IgD-negative memory B cell (primary cell): Measurements from ENCODE around the gene ELOVL6. TPM values are rescaled to one million over a fixed set of nuclear protein-coding genes. Genes with fewer than 3 reads are reported as not detected.

Experiments
- H3K27ac Mint-ChIP-seq, 3 donors: one replicate each; pipeline ENCODE4 v1.8.0; 2020 to 2022; ENCODE audit warnings: mild to moderate bottlenecking in 3 of 3, mixed read lengths in 3 of 3, moderate library complexity in 1 of 3
- H3K27me3 Mint-ChIP-seq: one replicate; pipeline ENCODE4 v1.8.0; 2021; ENCODE audit warnings: mixed read lengths
- H3K36me3 Mint-ChIP-seq: one replicate; pipeline ENCODE4 v1.8.0; 2020; ENCODE audit warnings: mild to moderate bottlenecking, mixed read lengths
- H3K4me1 Mint-ChIP-seq, 3 donors: one replicate each; pipeline ENCODE4 v1.8.0; 2020 to 2022; ENCODE audit warnings: mixed read lengths in 3 of 3, mild to moderate bottlenecking in 1 of 3
- H3K4me3 Mint-ChIP-seq, 4 donors: one replicate each; pipeline ENCODE4 v1.8.0; 2020 to 2022; ENCODE audit warnings: mild to moderate bottlenecking in 4 of 4, mixed read lengths in 4 of 4, moderate library complexity in 3 of 4
- H3K9me3 Mint-ChIP-seq, 3 donors: one replicate each; pipeline ENCODE4 v1.8.0; 2020 to 2021; ENCODE audit warnings: mixed read lengths in 3 of 3, mild to moderate bottlenecking in 1 of 3
- polyA plus RNA-seq: library from polyadenylated mRNA; unstranded; fragments of 300-500 nt; fragmentation: Illumina TruSeq; gene quantifications from one replicate; pipeline ENCODE4 v1.2.3, GENCODE V29; 2021

ELOVL6 gene
- polyA plus RNA-seq, 1 donor from 2014 or later = 0.08 TPM

GRCh38 chr4:110005461-110006056 is 192.9 kb downstream of the ELOVL6 start:
- Mint-ChIP-seq H3K36me3 (no peaks in the 10 kb centered on the region), H3K27me3 (peaks cover 2% of the 10 kb centered on the region), H3K4me1 (no peaks in the 10 kb centered on the region), H3K27ac (no peak overlapping the region), H3K9me3 (no peaks in the 10 kb centered on the region), H3K4me3 (no peak overlapping the region)

GRCh38 chr4:110004556-110004955 is 193.9 kb downstream of the ELOVL6 start:
- H3K4me3 Mint-ChIP-seq = no peak overlapping the region
- no peaks in the 10 kb centered on the region for H3K4me1 Mint-ChIP-seq
- no peaks in the 10 kb centered on the region for H3K9me3 Mint-ChIP-seq
- no peak overlapping the region for H3K27ac Mint-ChIP-seq
- H3K36me3 Mint-ChIP-seq = no peaks in the 10 kb centered on the region
- H3K27me3 Mint-ChIP-seq = peaks cover 4% of the 10 kb centered on the region

GRCh38 chr4:110003401-110004187 is 194.8 kb downstream of the ELOVL6 start:
- Mint-ChIP-seq H3K4me1 (peaks cover 0 to 2% (median 0%) of the 10 kb centered on the region in 3 donors), H3K27me3 (peaks cover 7% of the 10 kb centered on the region), H3K36me3 (no peaks in the 10 kb centered on the region), H3K4me3 (no peak overlapping the region), H3K27ac (no peak overlapping the region), H3K9me3 (no peaks in the 10 kb centered on the region)

GRCh38 chr4:110002326-110002725 is 196.1 kb downstream of the ELOVL6 start:
- Mint-ChIP-seq H3K36me3 (no peaks in the 10 kb centered on the region), H3K27ac (no peak overlapping the region), H3K4me3 (no peak overlapping the region), H3K9me3 (no peaks in the 10 kb centered on the region), H3K27me3 (peaks cover 7% of the 10 kb centered on the region), H3K4me1 (peaks cover 0 to 2% (median 0%) of the 10 kb centered on the region in 3 donors)

- Mint-ChIP-seq H3K9me3 (no peaks in the 10 kb centered on the region), H3K4me1 (peaks cover 2 to 3% (median 2%) of the 10 kb centered on the region in 3 donors), H3K36me3 (no peaks in the 10 kb centered on the region), H3K27ac (no peak overlapping the region), H3K27me3 (peaks cover 7% of the 10 kb centered on the region), H3K4me3 (no peak overlapping the region)
Measured at GRCh38 chr4:109999585-109999912, 198.9 kb downstream of the ELOVL6 start.

- Mint-ChIP-seq H3K27me3 (peaks cover 5% of the 10 kb centered on the region), H3K9me3 (no peaks in the 10 kb centered on the region), H3K4me3 (no peak overlapping the region), H3K27ac (no peak overlapping the region), H3K36me3 (no peaks in the 10 kb centered on the region), H3K4me1 (peaks cover 4 to 8% (median 6%) of the 10 kb centered on the region in 3 donors)
Measured at GRCh38 chr4:109998867-109999584, 199.4 kb downstream of the ELOVL6 start.

- H3K4me3 Mint-ChIP-seq = no peak overlapping the region
- peaks cover 4 to 10% (median 6%) of the 10 kb centered on the region in 3 donors for H3K4me1 Mint-ChIP-seq
- no peaks in the 10 kb centered on the region for H3K9me3 Mint-ChIP-seq
- no peaks in the 10 kb centered on the region for H3K36me3 Mint-ChIP-seq
- H3K27ac Mint-ChIP-seq = no peak overlapping the region
- peaks cover 5% of the 10 kb centered on the region for H3K27me3 Mint-ChIP-seq
Measured at GRCh38 chr4:109996526-109996925, 201.9 kb downstream of the ELOVL6 start.
